ENCODE results near the gene ELFN2. TPM values are rescaled to one million over a fixed set of nuclear protein-coding genes. Genes with fewer than 3 reads are reported as not detected.

Gene ELFN2
- polyA plus RNA-seq, 3 donors, result 0.01 TPM; not detected in 2

- Histone ChIP-seq H3K27ac (ENCODE audit: low read depth in 1 of 2, low read length in 2 of 2) (no peak overlapping the region), H3K4me3 (replicated peaks in 1 of 3; ENCODE audit: low read depth in 2 of 3, low read length in 3 of 3) (no peak overlapping the region), H3K79me2 (ENCODE audit: insufficient read depth, low read length) (no peaks in the 10 kb centered on the region), H2AFZ (ENCODE audit: insufficient read depth, low read depth, low read length, poor library complexity, severe bottlenecking) (no peak overlapping the region), H3K4me1 (ENCODE audit: control insufficient read depth in 1 of 2, insufficient read depth in 2 of 2, low read length in 2 of 2) (peaks cover 0 to under 1% of the 10 kb centered on the region in 2 donors), H4K20me1 (ENCODE audit: insufficient read depth, low read length) (no peaks in the 10 kb centered on the region), H3K4me2 (replicated peaks; ENCODE audit: extremely low read depth, low read length, poor library complexity, severe bottlenecking) (no peak overlapping the region), H3K36me3 (replicated peaks in 1 of 2; ENCODE audit: control insufficient read depth in 1 of 2, insufficient read depth in 2 of 2, low read length in 2 of 2) (no peaks in the 10 kb centered on the region), H3K27me3 (ENCODE audit: control insufficient read depth in 2 of 2, insufficient read depth in 2 of 2, low read length in 2 of 2) (peaks cover 22 to 45% of the 10 kb centered on the region in 2 donors), H3K9ac (ENCODE audit: insufficient read depth, low read length, poor library complexity, severe bottlenecking) (no peak overlapping the region), H3K9me3 (replicated peaks in 1 of 2; ENCODE audit: control insufficient read depth in 1 of 2, insufficient read depth in 1 of 2, low read length in 2 of 2) (peaks cover 0 to 15% of the 10 kb centered on the region in 2 donors)
- H3K27ac Mint-ChIP-seq, result no peak overlapping the region
- no peak for DNase-seq
- intact Hi-C loops (cut with micrococcal nuclease), result loop anchor here in 1 of 2 donors (10.0 kb wide), 1 partner anchor 47 kb away; no protein-coding TSS in a partner anchor
- peaks cover 0 to 8% of the 10 kb centered on the region in 2 donors for H3K36me3 Mint-ChIP-seq
- H3K4me3 Mint-ChIP-seq, result peak overlapping the region in 1 of 2 donors; percentile 53
- WGBS (ENCODE audit: insufficient coverage), result 89% methylated on average over 6 of the region's 8 CpGs
- H3K4me1 Mint-ChIP-seq, result peaks cover 1% of the 10 kb centered on the region
- TF ChIP-seq CTCF (IDR thresholded peaks at IDR 0.05), result no peak
- H3K27me3 Mint-ChIP-seq (ENCODE audit: low read depth in 3 of 3), result peaks cover 55 to 70% (median 63%) of the 10 kb centered on the region in 3 donors
- H3K9me3 Mint-ChIP-seq, result peaks cover 0 to 12% (median 3%) of the 10 kb centered on the region in 7 donors
Observed at GRCh38 chr22:37337204-37337943, 89.9 kb downstream of the ELFN2 start.

- intact Hi-C loops (cut with micrococcal nuclease), result loop anchor here in 1 of 2 donors (10.0 kb wide), 1 partner anchor 48 kb away; no protein-coding TSS in a partner anchor
- TF ChIP-seq CTCF (IDR thresholded peaks at IDR 0.05), result no peak
- H3K79me2 ChIP-seq (ENCODE audit: insufficient read depth, low read length), result no peaks in the 10 kb centered on the region
- no peak overlapping the region for H3K4me2 ChIP-seq (replicated peaks; ENCODE audit: extremely low read depth, low read length, poor library complexity, severe bottlenecking)
- 89% methylated on average over 4 of the region's 8 CpGs for WGBS (ENCODE audit: insufficient coverage)
- no peak overlapping the region for H2AFZ ChIP-seq (ENCODE audit: insufficient read depth, low read depth, low read length, poor library complexity, severe bottlenecking)
- H3K4me3 Mint-ChIP-seq, result peak overlapping the region in 1 of 2 donors; percentile 53
- no peak overlapping the region for H3K27ac Mint-ChIP-seq
- H4K20me1 ChIP-seq (ENCODE audit: insufficient read depth, low read length), result no peaks in the 10 kb centered on the region
- H3K4me1 Mint-ChIP-seq, result peaks cover 7% of the 10 kb centered on the region
- no peak overlapping the region for H3K9ac ChIP-seq (ENCODE audit: insufficient read depth, low read length, poor library complexity, severe bottlenecking)
- H3K27ac ChIP-seq (ENCODE audit: low read depth in 1 of 2, low read length in 2 of 2), result no peak overlapping the region
- no peak overlapping the region for H3K4me3 ChIP-seq (replicated peaks in 1 of 3; ENCODE audit: low read depth in 2 of 3, low read length in 3 of 3)
- H3K9me3 Mint-ChIP-seq, result peaks cover 0 to 12% (median 3%) of the 10 kb centered on the region in 7 donors
- H3K27me3 ChIP-seq (ENCODE audit: control insufficient read depth in 2 of 2, insufficient read depth in 2 of 2, low read length in 2 of 2), result peaks cover 22 to 48% of the 10 kb centered on the region in 2 donors
- H3K36me3 Mint-ChIP-seq, result peaks cover 0 to 8% of the 10 kb centered on the region in 2 donors
- H3K27me3 Mint-ChIP-seq (ENCODE audit: low read depth in 3 of 3), result peaks cover 57 to 72% (median 59%) of the 10 kb centered on the region in 3 donors
- H3K9me3 ChIP-seq (replicated peaks in 1 of 2; ENCODE audit: control insufficient read depth in 1 of 2, insufficient read depth in 1 of 2, low read length in 2 of 2), result peaks cover 0 to 15% of the 10 kb centered on the region in 2 donors
- H3K4me1 ChIP-seq (ENCODE audit: control insufficient read depth in 1 of 2, insufficient read depth in 2 of 2, low read length in 2 of 2), result peaks cover 5 to 8% of the 10 kb centered on the region in 2 donors
- no peak for DNase-seq
- H3K36me3 ChIP-seq (replicated peaks in 1 of 2; ENCODE audit: control insufficient read depth in 1 of 2, insufficient read depth in 2 of 2, low read length in 2 of 2), result no peaks in the 10 kb centered on the region
Observed at GRCh38 chr22:37336579-37336978, 90.7 kb downstream of the ELFN2 start.
